IMR-90 (cell line): ENCODE results near the gene DYTN. TPM values are rescaled to one million over a fixed set of nuclear protein-coding genes. Genes with fewer than 3 reads are reported as not detected.

Experiments used
- ATAC-seq: fragments of 200-7000 bp; cut with Tn5 transposase; 2 replicates; pipeline ENCODE4 v1.9.1; 2020; ENCODE audit warnings: low read depth, mild to moderate bottlenecking, moderate library complexity
- BruUV-seq: library from RNA; stranded (reverse); fragments of 400-500 nt; replicated peaks from 2 replicates; lab custom pipeline; 2021; lab: Mats Ljungman, UMichigan
- CTCF ChIA-PET: fragments of 300-600 bp; formaldehyde crosslinking; extraction: SDS; loops from one replicate; lab custom pipeline; 2021; ENCODE audit warnings: antibody characterized with exemption; lab: Yijun Ruan, JAX
- POLR2A ChIA-PET: fragments of 300-600 bp; sonication (Branson Sonifier 250); formaldehyde crosslinking; loops from one replicate; lab custom pipeline; 2022; ENCODE audit warnings: antibody characterized with exemption; ENCODE audit not compliant: unreplicated experiment; lab: Charles Lee
- DNase-seq: peaks from one replicate; pipeline ENCODE4 v3.0.0; 2013
- H2AFZ ChIP-seq: replicated peaks from 2 replicates; pipeline ENCODE3; 2013; ENCODE audit warnings: low read length, mild to moderate bottlenecking; ENCODE audit not compliant: poor library complexity
- H2AK5ac ChIP-seq: 2 replicates; pipeline ENCODE4 v1.6.1; 2013; ENCODE audit warnings: low read depth, low read length, inconsistent platforms
- H2AK9ac ChIP-seq: replicated peaks from 2 replicates; pipeline ENCODE3; 2013; ENCODE audit warnings: mild to moderate bottlenecking, low read depth, low read length, moderate library complexity; ENCODE audit not compliant: poor library complexity
- H2BK120ac ChIP-seq: 2 replicates; pipeline ENCODE4 v1.6.1; 2013; ENCODE audit warnings: low read depth, low read length, inconsistent platforms
- H2BK15ac ChIP-seq: 3 replicates; pipeline ENCODE4 v1.6.1; 2013; ENCODE audit warnings: low read depth, low read length, inconsistent platforms
- H2BK20ac ChIP-seq: 2 replicates; pipeline ENCODE4 v1.6.1; 2013; ENCODE audit warnings: low read depth, mild to moderate bottlenecking, inconsistent platforms, low read length, moderate library complexity
- H2BK5ac ChIP-seq: 2 replicates; pipeline ENCODE4 v1.6.1; 2013; ENCODE audit warnings: mild to moderate bottlenecking, low read depth, low read length, inconsistent platforms; ENCODE audit not compliant: poor library complexity, severe bottlenecking
- H3K14ac ChIP-seq: replicated peaks from 2 replicates; pipeline ENCODE4 v1.6.1; 2013; ENCODE audit warnings: low read depth, low read length, inconsistent platforms
- H3K18ac ChIP-seq: 2 replicates; pipeline ENCODE4 v1.6.1; 2013; ENCODE audit warnings: low read depth, low read length, control low read depth
- H3K23ac ChIP-seq: 2 replicates; pipeline ENCODE4 v1.6.1; 2013; ENCODE audit warnings: low read depth, low read length, inconsistent platforms
- H3K27ac ChIP-seq: 2 replicates; pipeline ENCODE4 v1.5.1; 2013; ENCODE audit warnings: mild to moderate bottlenecking, control low read depth, low read length; ENCODE audit not compliant: insufficient read depth
- H3K27me3 ChIP-seq: 2 replicates; pipeline ENCODE4 v1.6.1; 2013; ENCODE audit warnings: low read length; ENCODE audit not compliant: control insufficient read depth, insufficient read depth
- H3K36me3 ChIP-seq: 2 replicates; pipeline ENCODE4 v1.6.1; 2013; ENCODE audit warnings: low read length, mixed read lengths; ENCODE audit not compliant: control insufficient read depth, insufficient read depth
- H3K4ac ChIP-seq: 2 replicates; pipeline ENCODE4 v1.6.1; 2013; ENCODE audit warnings: low read depth, low read length, inconsistent platforms
- H3K4me1 ChIP-seq: 2 replicates; pipeline ENCODE4 v1.6.1; 2013; ENCODE audit warnings: low read length, mixed read lengths; ENCODE audit not compliant: control insufficient read depth, insufficient read depth
- H3K4me2 ChIP-seq: 2 replicates; pipeline ENCODE4 v1.6.1; 2013; ENCODE audit warnings: low read depth, mild to moderate bottlenecking, control low read depth, low read length, moderate library complexity
- H3K4me3 ChIP-seq: 2 replicates; pipeline ENCODE4 v1.5.1; 2013; ENCODE audit warnings: low read depth, mild to moderate bottlenecking, control low read depth, low read length, moderate library complexity; ENCODE audit not compliant: insufficient read depth
- H3K56ac ChIP-seq: 2 replicates; pipeline ENCODE4 v1.6.1; 2013; ENCODE audit warnings: low read length, inconsistent platforms; ENCODE audit not compliant: insufficient read depth; ENCODE audit errors: extremely low read depth
- H3K79me1 ChIP-seq, 2 experiments: 2 replicates each; pipeline ENCODE4 v1.6.1; 2013; ENCODE audit warnings: low read length in 2 of 2, inconsistent platforms in 1 of 2, low read depth in 1 of 2
- H3K9ac ChIP-seq: 2 replicates; pipeline ENCODE4 v1.6.1; 2013; ENCODE audit warnings: low read depth, low read length, control low read depth
- H3K9me1 ChIP-seq: 2 replicates; pipeline ENCODE4 v1.6.1; 2013; ENCODE audit warnings: low read length, inconsistent platforms; ENCODE audit not compliant: insufficient read depth
- H3K9me3 ChIP-seq: 2 replicates; pipeline ENCODE4 v1.6.1; 2013; ENCODE audit warnings: low read length; ENCODE audit not compliant: control insufficient read depth, insufficient read depth
- H4K20me1 ChIP-seq: 2 replicates; pipeline ENCODE4 v1.6.1; 2013; ENCODE audit warnings: low read length, inconsistent platforms; ENCODE audit not compliant: insufficient read depth
- H4K5ac ChIP-seq: 2 replicates; pipeline ENCODE4 v1.6.1; 2013; ENCODE audit warnings: mild to moderate bottlenecking, low read depth, low read length, control low read depth
- H4K8ac ChIP-seq, 2 experiments: 2 replicates each; pipeline ENCODE4 v1.6.1; 2013; ENCODE audit warnings: low read depth in 2 of 2, low read length in 2 of 2, control low read depth in 1 of 2, inconsistent platforms in 1 of 2
- H4K91ac ChIP-seq: 2 replicates; pipeline ENCODE4 v1.6.1; 2013; ENCODE audit warnings: low read depth, low read length, inconsistent platforms; ENCODE audit not compliant: insufficient read depth
- BHLHE40 ChIP-seq: fragments of 150-350 bp; IDR thresholded peaks from 2 replicates; pipeline ENCODE4 v1.6.1; 2016; ENCODE audit warnings: mild to moderate bottlenecking, low read depth, low read length
- CEBPB ChIP-seq: IDR thresholded peaks from 2 replicates; pipeline ENCODE4 v1.6.1; 2012; ENCODE audit warnings: low read depth, low read length, improper control_type of control experiment
- CHD1 ChIP-seq: IDR thresholded peaks from 2 replicates; pipeline ENCODE4 v1.6.1; 2012; ENCODE audit warnings: low read depth, low read length, improper control_type of control experiment
- FOS ChIP-seq: fragments of 150-350 bp; IDR thresholded peaks from 2 replicates; pipeline ENCODE4 v1.6.1; 2016; ENCODE audit warnings: low read depth, low read length
- MAFK ChIP-seq: IDR thresholded peaks from 2 replicates; pipeline ENCODE4 v1.6.1; 2012; ENCODE audit warnings: low read depth, low read length, improper control_type of control experiment
- MAZ ChIP-seq: IDR thresholded peaks from 2 replicates; pipeline ENCODE4 v1.6.1; 2012; ENCODE audit warnings: low read depth, mild to moderate bottlenecking, low read length, improper control_type of control experiment, moderate library complexity, borderline replicate concordance
- MXI1 ChIP-seq: IDR thresholded peaks from 2 replicates; pipeline ENCODE4 v1.6.1; 2012; ENCODE audit warnings: low read depth, mild to moderate bottlenecking, low read length, moderate library complexity, borderline replicate concordance
- NFE2L2 ChIP-seq: fragments of 150-350 bp; IDR thresholded peaks from 2 replicates; pipeline ENCODE4 v1.6.1; 2016; ENCODE audit warnings: low read depth, mild to moderate bottlenecking, low read length
- POLR2A ChIP-seq: IDR thresholded peaks from 2 replicates; pipeline ENCODE4 v1.6.1; 2012; ENCODE audit warnings: mild to moderate bottlenecking, low read depth, low read length
- RAD21 ChIP-seq: IDR thresholded peaks from 2 replicates; pipeline ENCODE4 v1.6.1; 2012; ENCODE audit warnings: low read length, improper control_type of control experiment
- RCOR1 ChIP-seq: IDR thresholded peaks from 2 replicates; pipeline ENCODE4 v1.6.1; 2012; ENCODE audit warnings: mild to moderate bottlenecking, low read length, improper control_type of control experiment; ENCODE audit not compliant: insufficient replicate concordance
- RFX5 ChIP-seq: IDR thresholded peaks from 2 replicates; pipeline ENCODE4 v1.8.0; 2012; ENCODE audit warnings: low read depth, mild to moderate bottlenecking, low read length, moderate library complexity
- SMC3 ChIP-seq: fragments of 150-350 bp; IDR thresholded peaks from 2 replicates; pipeline ENCODE4 v1.6.1; 2016; ENCODE audit warnings: low read depth, mild to moderate bottlenecking, antibody characterized with exemption, low read length, moderate library complexity
- USF2 ChIP-seq: fragments of 150-350 bp; IDR thresholded peaks from 2 replicates; pipeline ENCODE4 v1.6.1; 2017; ENCODE audit warnings: mild to moderate bottlenecking, antibody characterized with exemption, low read length, low read depth
- WGBS, 2 experiments: methylation state at CpG; one replicate each; pipeline versions ENCODE4 v1.1.5 to v1.1.7; 2013; ENCODE audit warnings: missing lambda C conversion rate in 2 of 2; ENCODE audit not compliant: insufficient read length in 1 of 2; ENCODE audit errors: extremely low coverage in 2 of 2; 5-methylcytosine and 5-hydroxymethylcytosine counted together
- dilution Hi-C: fragments of 300-500 bp; cut with HindIII; formaldehyde crosslinking; loops from one replicate; pipeline ENCODE4 v1.14.3; 2018; ENCODE audit warnings: low sequenced_read_pairs; ENCODE audit not compliant: unreplicated experiment
- in situ Hi-C: fragments of 300-500 bp; cut with MboI; formaldehyde crosslinking; loops from 3 replicates; pipeline ENCODE4 v1.14.3; 2019; ENCODE audit warnings: low sequenced_read_pairs, inconsistent platforms, mixed read lengths
- intact Hi-C: fragments of 100-400 bp; cut with micrococcal nuclease; formaldehyde crosslinking; loops from 2 replicates; pipeline ENCODE4 v1.10.0; 2022
- polyA plus RNA-seq, 3 experiments: library from polyadenylated mRNA; depleted of rRNA; stranded (reverse); fragments of >200 nt; gene quantifications; 2 replicates each; pipeline ENCODE4 v1.2.3, GENCODE V29; 2012; ENCODE audit warnings: low replicate concordance in 1 of 3
- total RNA-seq: library from RNA; depleted of rRNA; stranded (reverse); fragments of >200 nt; gene quantifications from 2 replicates; pipeline ENCODE4 v1.2.3, GENCODE V29; 2012
- TF ChIP-seq, protein P1 (sequence below): conservative IDR thresholded peaks from 2 replicates; pipeline ENCODE4 v1.5.1; 2012; ENCODE audit warnings: mild to moderate bottlenecking, low read depth, low read length, improper control_type of control experiment
- TF ChIP-seq, protein P2 (sequence below): fragments of 150-350 bp; IDR thresholded peaks from 2 replicates; pipeline ENCODE4 v1.6.1; 2016; ENCODE audit warnings: low read depth, mild to moderate bottlenecking, low read length, moderate library complexity, borderline replicate concordance

DYTN gene
- total and polyA plus RNA-seq, 2 of the 4 experiments (the other 2 are of a cell fraction) = not detected

- Histone ChIP-seq H3K9me1 (no peaks in the 10 kb centered on the region; the same call in 1 of the 2 replicates), H3K4me3 (no peak overlapping the region), H3K9me3 (no peaks in the 10 kb centered on the region), H4K8ac (no peak overlapping the region), H4K20me1 (no peaks in the 10 kb centered on the region), H3K27me3 (no peaks in the 10 kb centered on the region), H2BK20ac (no peak overlapping the region), H3K56ac (no peak overlapping the region), H3K9ac (no peak overlapping the region), H3K27ac (no peak overlapping the region), H3K18ac (no peak overlapping the region), H3K14ac (no peak overlapping the region), H2BK5ac (no peak overlapping the region), H2AK9ac (no peak overlapping the region), H4K5ac (no peak overlapping the region), H2BK120ac (no peak overlapping the region), H3K4me2 (no peak overlapping the region), H2AK5ac (no peak overlapping the region), H3K36me3 (no peaks in the 10 kb centered on the region), H3K4ac (no peak overlapping the region), H4K91ac (no peak overlapping the region), H3K79me1 (no peaks in the 10 kb centered on the region), H3K4me1 (peaks cover 4% of the 10 kb centered on the region; the same call in 1 of the 2 replicates), H2AFZ (no peak overlapping the region), H3K23ac (no peak overlapping the region), H2BK15ac (no peak overlapping the region)
- DNase-seq (no peak), ATAC-seq (no peak)
- ChIA-PET POLR2A (no interaction called here), CTCF (interaction anchor here (0.6 kb wide), 1 partner anchor 8 kb away, joined by 3 read pairs; no protein-coding TSS in a partner anchor)
- dilution Hi-C loops = no loop called here
- intact Hi-C loops = no loop called here
- BruUV-seq = no TSS peak
- 89% methylated on average over 1 of the region's 6 CpGs; no CpG with 5 or more reads in 1 of the 2 experiments for WGBS, 2 experiments
- TF ChIP-seq FOS (no peak), MAFK (no peak), CEBPB (no peak), CHD1 (no peak), RAD21 (no peak), USF2 (no peak), RCOR1 (no peak), POLR2A (no peak), NFE2L2 (no peak), MAZ (no peak), MXI1 (no peak), RFX5 (no peak), SMC3 (no peak), BHLHE40 (no peak)
- TF ChIP-seq, protein P1, sequence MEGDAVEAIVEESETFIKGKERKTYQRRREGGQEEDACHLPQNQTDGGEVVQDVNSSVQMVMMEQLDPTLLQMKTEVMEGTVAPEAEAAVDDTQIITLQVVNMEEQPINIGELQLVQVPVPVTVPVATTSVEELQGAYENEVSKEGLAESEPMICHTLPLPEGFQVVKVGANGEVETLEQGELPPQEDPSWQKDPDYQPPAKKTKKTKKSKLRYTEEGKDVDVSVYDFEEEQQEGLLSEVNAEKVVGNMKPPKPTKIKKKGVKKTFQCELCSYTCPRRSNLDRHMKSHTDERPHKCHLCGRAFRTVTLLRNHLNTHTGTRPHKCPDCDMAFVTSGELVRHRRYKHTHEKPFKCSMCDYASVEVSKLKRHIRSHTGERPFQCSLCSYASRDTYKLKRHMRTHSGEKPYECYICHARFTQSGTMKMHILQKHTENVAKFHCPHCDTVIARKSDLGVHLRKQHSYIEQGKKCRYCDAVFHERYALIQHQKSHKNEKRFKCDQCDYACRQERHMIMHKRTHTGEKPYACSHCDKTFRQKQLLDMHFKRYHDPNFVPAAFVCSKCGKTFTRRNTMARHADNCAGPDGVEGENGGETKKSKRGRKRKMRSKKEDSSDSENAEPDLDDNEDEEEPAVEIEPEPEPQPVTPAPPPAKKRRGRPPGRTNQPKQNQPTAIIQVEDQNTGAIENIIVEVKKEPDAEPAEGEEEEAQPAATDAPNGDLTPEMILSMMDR = no peak
- TF ChIP-seq, protein P2, sequence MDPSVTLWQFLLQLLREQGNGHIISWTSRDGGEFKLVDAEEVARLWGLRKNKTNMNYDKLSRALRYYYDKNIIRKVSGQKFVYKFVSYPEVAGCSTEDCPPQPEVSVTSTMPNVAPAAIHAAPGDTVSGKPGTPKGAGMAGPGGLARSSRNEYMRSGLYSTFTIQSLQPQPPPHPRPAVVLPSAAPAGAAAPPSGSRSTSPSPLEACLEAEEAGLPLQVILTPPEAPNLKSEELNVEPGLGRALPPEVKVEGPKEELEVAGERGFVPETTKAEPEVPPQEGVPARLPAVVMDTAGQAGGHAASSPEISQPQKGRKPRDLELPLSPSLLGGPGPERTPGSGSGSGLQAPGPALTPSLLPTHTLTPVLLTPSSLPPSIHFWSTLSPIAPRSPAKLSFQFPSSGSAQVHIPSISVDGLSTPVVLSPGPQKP = no peak
- in situ Hi-C loops = no loop called here
Measured at GRCh38 chr2:206611191-206611590, 107.0 kb downstream of the DYTN start.
